AG20443 (cell line): Measurements from ENCODE around the gene STIP1.
"Not testable (repeated sequence)": the region's sequence is repeated elsewhere in the genome, so short reads cannot be mapped to it uniquely, and the experiment has no call there.

Experiments used
- DNase-seq: peaks from one replicate; pipeline ENCODE4 v3.0.0; 2012; ENCODE audit warnings: low spot score, mixed read lengths

STIP1 gene

GRCh38 chr11:64238076-64238475, 52.1 kb downstream of the STIP1 start:
- no peak for DNase-seq

- no peak for DNase-seq
Measured at GRCh38 chr11:64238999-64239398, 53.0 kb downstream of the STIP1 start.

- no peak for DNase-seq
Measured at GRCh38 chr11:64239662-64240434, 53.9 kb downstream of the STIP1 start.

GRCh38 chr11:64240435-64241240, 54.7 kb downstream of the STIP1 start, which contains the start of gene FKBP2:
FKBP2 (plus strand) TSS chr11:64241095; CDS start chr11:64242388, 1,293 bp downstream.
- peak; percentile 99 for DNase-seq

GRCh38 chr11:64241241-64241490, 55.2 kb downstream of the STIP1 start:
- DNase-seq, result peak; percentile 96

GRCh38 chr11:64241491-64242374, 55.8 kb downstream of the STIP1 start:
- no peak for DNase-seq

GRCh38 chr11:64243236-64243854, 57.4 kb downstream of the STIP1 start:
- no peak for DNase-seq

GRCh38 chr11:64244107-64244506, 58.1 kb downstream of the STIP1 start:
- DNase-seq, result no peak

- no peak for DNase-seq
Measured at GRCh38 chr11:64244966-64245365, 59.0 kb downstream of the STIP1 start.

- DNase-seq, result no peak
Measured at GRCh38 chr11:64245401-64245796, 59.4 kb downstream of the STIP1 start.

- DNase-seq, result peak; percentile 83
Measured at GRCh38 chr11:64245797-64246620, 60.0 kb downstream of the STIP1 start.

- not testable (repeated sequence) for DNase-seq
Measured at GRCh38 chr11:64246621-64246870, 60.6 kb downstream of the STIP1 start.

GRCh38 chr11:64246871-64247728, 61.1 kb downstream of the STIP1 start, which contains the start of gene PPP1R14B:
PPP1R14B (minus strand) TSS chr11:64246943; CDS start chr11:64246673, 270 bp downstream.
- DNase-seq, result peak; percentile 92

GRCh38 chr11:64247729-64248531, 62.0 kb downstream of the STIP1 start:
- no peak for DNase-seq

- DNase-seq, result no peak
Measured at GRCh38 chr11:64248578-64248977, 62.6 kb downstream of the STIP1 start.

- no peak for DNase-seq
Measured at GRCh38 chr11:64249038-64249437, 63.1 kb downstream of the STIP1 start.

GRCh38 chr11:64249563-64250414, 63.8 kb downstream of the STIP1 start:
- DNase-seq, result no peak

GRCh38 chr11:64250415-64251015, 64.5 kb downstream of the STIP1 start:
- DNase-seq, result no peak
